HepG2 (cell line): ENCODE results near the gene CRADD. TPM values are rescaled to one million over a fixed set of nuclear protein-coding genes. Genes with fewer than 3 reads are reported as not detected.

Source experiments
- CHD2 ChIP-seq: IDR thresholded peaks from 2 replicates; pipeline ENCODE4 v1.6.1; 2011; ENCODE audit warnings: low read depth, low read length, improper control_type of control experiment
- DR1 ChIP-seq: sonication (generic); formaldehyde crosslinking; IDR thresholded peaks from 2 replicates; pipeline ENCODE4 v1.8.0; 2021; ENCODE audit warnings: mild to moderate bottlenecking, missing genetic modification reagents, inconsistent platforms
- E2F1 ChIP-seq: sonication (generic); formaldehyde crosslinking; IDR thresholded peaks from 2 replicates; pipeline ENCODE4 v1.5.0; 2020; ENCODE audit warnings: missing genetic modification reagents
- ETS1 ChIP-seq: sonication (generic); formaldehyde crosslinking; IDR thresholded peaks from 2 replicates; pipeline ENCODE4 v1.4.0; 2020; ENCODE audit warnings: missing genetic modification reagents
- GATAD2A ChIP-seq: IDR thresholded peaks from 2 replicates; pipeline ENCODE4 v1.6.1; 2016
- GPN1 ChIP-seq: sonication (generic); formaldehyde crosslinking; IDR thresholded peaks from 2 replicates; pipeline ENCODE4 v1.5.1; 2020; ENCODE audit warnings: missing genetic modification reagents, borderline replicate concordance
- HMG20B ChIP-seq: conservative IDR thresholded peaks from 2 replicates; pipeline ENCODE4 v1.6.1; 2016; ENCODE audit warnings: missing genetic modification reagents, missing compliant biosample characterization
- HMGXB4 ChIP-seq, 2 experiments: sonication (generic) in 1 of 2; formaldehyde crosslinking in 1 of 2; IDR thresholded peaks; 2 replicates each; pipeline versions ENCODE4 v1.4.0 to v1.6.1; 2018 to 2020; ENCODE audit warnings: missing genetic modification reagents in 2 of 2, borderline replicate concordance in 1 of 2, low read depth in 1 of 2, mild to moderate bottlenecking in 1 of 2, missing biosample characterization in 1 of 2
- KDM4B ChIP-seq: sonication (generic); formaldehyde crosslinking; IDR thresholded peaks from 2 replicates; pipeline ENCODE4 v1.4.0; 2020; ENCODE audit warnings: missing genetic modification reagents
- KDM6A ChIP-seq: IDR thresholded peaks from 2 replicates; pipeline ENCODE4 v1.6.1; 2016; ENCODE audit warnings: low read depth
- KLF15 ChIP-seq: sonication (generic); formaldehyde crosslinking; IDR thresholded peaks from 2 replicates; pipeline ENCODE4 v1.8.1; 2023; ENCODE audit warnings: borderline replicate concordance, mild to moderate bottlenecking, inconsistent platforms, missing genetic modification reagents, mixed read lengths
- KLF9 ChIP-seq: IDR thresholded peaks from 2 replicates; pipeline ENCODE4 v1.6.1; 2016; ENCODE audit warnings: low read depth
- LCORL ChIP-seq, 2 experiments: fragments of 450-650 bp in 1 of 2; sonication (generic) in 1 of 2; formaldehyde crosslinking in 1 of 2; IDR thresholded peaks; 2 replicates each; pipeline versions ENCODE4 v1.5.0 to v1.6.1; 2017 to 2020; ENCODE audit warnings: antibody characterized with exemption in 1 of 2, missing genetic modification reagents in 1 of 2
- MATR3 ChIP-seq: sonication (generic); formaldehyde crosslinking; IDR thresholded peaks from 2 replicates; pipeline ENCODE4 v1.4.0; 2020; ENCODE audit warnings: missing genetic modification reagents
- PCBP2 ChIP-seq: fragments of 200-400 bp; formaldehyde crosslinking; optimal IDR thresholded peaks from 2 replicates; pipeline ENCODE3; 2018; ENCODE audit warnings: low read length, low read depth; ENCODE audit not compliant: poor library complexity, severe bottlenecking
- SNAPC5 ChIP-seq: sonication (generic); formaldehyde crosslinking; IDR thresholded peaks from 2 replicates; pipeline ENCODE4 v1.8.1; 2023; ENCODE audit warnings: mild to moderate bottlenecking, missing genetic modification reagents, borderline replicate concordance
- TBX3 ChIP-seq: fragments of 450-650 bp; IDR thresholded peaks from 2 replicates; pipeline ENCODE4 v1.6.1; 2017; ENCODE audit warnings: antibody characterized with exemption, mild to moderate bottlenecking, inconsistent platforms, borderline replicate concordance
- YY1 ChIP-seq: IDR thresholded peaks from 2 replicates; pipeline ENCODE4 v1.6.1; 2011; ENCODE audit warnings: low read length, low read depth, moderate library complexity, mild to moderate bottlenecking; ENCODE audit not compliant: insufficient read depth, insufficient replicate concordance
- ZNF235 ChIP-seq: sonication (generic); formaldehyde crosslinking; IDR thresholded peaks from 2 replicates; pipeline ENCODE4 v1.8.1; 2023; ENCODE audit warnings: mild to moderate bottlenecking, missing genetic modification reagents, borderline replicate concordance
- ZNF331 ChIP-seq: sonication (generic); formaldehyde crosslinking; IDR thresholded peaks from 2 replicates; pipeline ENCODE4 v1.4.0; 2020; ENCODE audit warnings: missing genetic modification reagents
- ZNF558 ChIP-seq: sonication (generic); formaldehyde crosslinking; IDR thresholded peaks from 2 replicates; pipeline ENCODE4 v1.9.0; 2022; ENCODE audit warnings: mild to moderate bottlenecking, missing genetic modification reagents, borderline replicate concordance
- ZNF614 ChIP-seq: IDR thresholded peaks from 2 replicates; pipeline ENCODE4 v1.6.1; 2018; ENCODE audit warnings: missing biosample characterization, missing genetic modification reagents, inconsistent platforms, borderline replicate concordance
- ZNF740 ChIP-seq: sonication (generic); formaldehyde crosslinking; IDR thresholded peaks from 2 replicates; pipeline ENCODE4 v1.4.0; 2020; ENCODE audit warnings: missing genetic modification reagents
- polyA plus RNA-seq, 8 experiments: library from polyadenylated mRNA; depleted of rRNA in 3 of 8; stranded (reverse) in 7 of 8; unstranded in 1 of 8; fragments of >200 nt; fragmentation: Illumina TruSeq in 4 of 8; extraction: Trizol in 4 of 8; gene quantifications; 2 replicates each; pipeline versions ENCODE4 v1.2.1 to v1.2.3, GENCODE V29; 2011 to 2016; ENCODE audit warnings: low read depth in 4 of 8, missing spikeins in 1 of 8, mixed read lengths in 1 of 8; ENCODE audit not compliant: insufficient read depth in 1 of 8
- total RNA-seq, 5 experiments: library from RNA; depleted of rRNA; stranded (reverse); fragments of >200 nt; fragmentation: Illumina TruSeq; extraction: Trizol; gene quantifications; 2 replicates each; pipeline ENCODE4 v1.2.3, GENCODE V29; 2016; ENCODE audit warnings: low read depth in 1 of 5

Gene CRADD
- total and polyA plus RNA-seq, 2 of the 13 experiments (the other 11 are each of a cell fraction or from before 2014, with no cell fraction given): 12.4 to 18.8 TPM

- TF ChIP-seq PCBP2: no peak
- TF ChIP-seq SNAPC5 (CRISPR knock-in tag): no peak
- no peak for TF ChIP-seq ZNF558
- no peak for TF ChIP-seq KDM4B
- no peak for TF ChIP-seq TBX3
- TF ChIP-seq ZNF740: no peak
- no peak for TF ChIP-seq ZNF331 (CRISPR knock-in tag)
- TF ChIP-seq YY1: no peak
- TF ChIP-seq DR1 (CRISPR knock-in tag): no peak
- no peak for TF ChIP-seq LCORL (IDR thresholded peaks at IDR 0.05)
- no peak for TF ChIP-seq LCORL (CRISPR knock-in tag; IDR thresholded peaks at IDR 0.05)
- TF ChIP-seq ZNF614 (CRISPR knock-in tag): no peak
- TF ChIP-seq E2F1 (CRISPR knock-in tag): no peak
- TF ChIP-seq CHD2: no peak
- TF ChIP-seq KDM6A (CRISPR knock-in tag): 0 out of 2 replicates have a peak, but pooled peaks have one; percentile 22
- no peak for TF ChIP-seq GPN1
- no peak for TF ChIP-seq HMG20B (CRISPR knock-in tag)
- TF ChIP-seq ZNF235 (CRISPR knock-in tag): no peak
- TF ChIP-seq KLF9 (CRISPR knock-in tag): no peak
- TF ChIP-seq HMGXB4 (CRISPR knock-in tag; IDR thresholded peaks at IDR 0.05; ENCODE audit: borderline replicate concordance in 1 of 2, low read depth in 1 of 2): no peak; a peak in 1 of 4 replicates
- TF ChIP-seq GATAD2A (CRISPR knock-in tag): peak; percentile 40; the same call in 1 of the 2 replicates
- no peak for TF ChIP-seq MATR3 (CRISPR knock-in tag)
- no peak for TF ChIP-seq KLF15 (CRISPR knock-in tag)
- 0 out of 2 replicates have a peak, but pooled peaks have one; percentile 62 for TF ChIP-seq ETS1 (CRISPR knock-in tag)
Measured at GRCh38 chr12:93741659-93742109, 64.5 kb downstream of the CRADD start (continued).
